Gastroesophageal sphincter (tissue), 3 donors: ENCODE data around the gene COX4I2.

ENCODE experiments used
- POLR2A ChIP-seq, 2 donors: fragments of 450-650 bp; IDR thresholded peaks; one replicate each; pipeline ENCODE4 v1.6.1; 2017; ENCODE audit warnings: antibody characterized with exemption in 2 of 2, mild to moderate bottlenecking in 2 of 2, moderate library complexity in 1 of 2
- TF ChIP-seq, protein P1 (sequence below), 4 experiments: fragments of 200-600 bp in 2 of 4; fragments of 450-650 bp in 2 of 4; sonication (generic) in 1 of 4; IDR thresholded peaks; one replicate each; pipeline ENCODE4 v1.5.1; 2017 to 2019; ENCODE audit warnings: antibody characterized with exemption in 4 of 4, mild to moderate bottlenecking in 2 of 4, moderate library complexity in 2 of 4

DNA sequence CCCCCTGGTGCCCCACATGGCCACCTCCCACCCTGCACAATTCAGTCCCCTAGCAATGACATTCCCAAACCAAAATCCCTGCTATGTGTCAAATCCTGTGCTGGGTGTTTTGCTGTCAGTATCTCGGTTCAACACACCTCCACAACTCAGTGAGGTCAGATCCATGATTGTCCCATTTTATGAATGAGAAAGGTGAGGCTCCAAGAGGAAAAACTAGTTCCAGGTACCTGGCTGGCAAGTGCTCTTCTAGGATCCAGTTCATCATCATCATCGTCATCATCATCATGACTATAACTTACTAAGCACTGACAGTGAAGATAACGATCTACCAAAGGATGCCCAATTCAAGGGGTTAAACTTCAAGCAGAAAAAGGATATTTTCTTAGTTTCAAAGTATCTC, 17.5 kb upstream of the COX4I2 start:
- no peak for TF ChIP-seq POLR2A (IDR thresholded peaks at IDR 0.05)
- TF ChIP-seq, protein P1, sequence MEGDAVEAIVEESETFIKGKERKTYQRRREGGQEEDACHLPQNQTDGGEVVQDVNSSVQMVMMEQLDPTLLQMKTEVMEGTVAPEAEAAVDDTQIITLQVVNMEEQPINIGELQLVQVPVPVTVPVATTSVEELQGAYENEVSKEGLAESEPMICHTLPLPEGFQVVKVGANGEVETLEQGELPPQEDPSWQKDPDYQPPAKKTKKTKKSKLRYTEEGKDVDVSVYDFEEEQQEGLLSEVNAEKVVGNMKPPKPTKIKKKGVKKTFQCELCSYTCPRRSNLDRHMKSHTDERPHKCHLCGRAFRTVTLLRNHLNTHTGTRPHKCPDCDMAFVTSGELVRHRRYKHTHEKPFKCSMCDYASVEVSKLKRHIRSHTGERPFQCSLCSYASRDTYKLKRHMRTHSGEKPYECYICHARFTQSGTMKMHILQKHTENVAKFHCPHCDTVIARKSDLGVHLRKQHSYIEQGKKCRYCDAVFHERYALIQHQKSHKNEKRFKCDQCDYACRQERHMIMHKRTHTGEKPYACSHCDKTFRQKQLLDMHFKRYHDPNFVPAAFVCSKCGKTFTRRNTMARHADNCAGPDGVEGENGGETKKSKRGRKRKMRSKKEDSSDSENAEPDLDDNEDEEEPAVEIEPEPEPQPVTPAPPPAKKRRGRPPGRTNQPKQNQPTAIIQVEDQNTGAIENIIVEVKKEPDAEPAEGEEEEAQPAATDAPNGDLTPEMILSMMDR (IDR thresholded peaks at IDR 0.05), result no peak
